GM12801 (cell line): ENCODE data around the gene PTOV1.

Experiments used
- TF ChIP-seq, protein P1 (sequence below): IDR thresholded peaks from one replicate; pipeline ENCODE4 v1.5.1; 2011; ENCODE audit warnings: control low read depth; ENCODE audit not compliant: insufficient read length; ENCODE audit errors: extremely low read depth

PTOV1 gene

DNA sequence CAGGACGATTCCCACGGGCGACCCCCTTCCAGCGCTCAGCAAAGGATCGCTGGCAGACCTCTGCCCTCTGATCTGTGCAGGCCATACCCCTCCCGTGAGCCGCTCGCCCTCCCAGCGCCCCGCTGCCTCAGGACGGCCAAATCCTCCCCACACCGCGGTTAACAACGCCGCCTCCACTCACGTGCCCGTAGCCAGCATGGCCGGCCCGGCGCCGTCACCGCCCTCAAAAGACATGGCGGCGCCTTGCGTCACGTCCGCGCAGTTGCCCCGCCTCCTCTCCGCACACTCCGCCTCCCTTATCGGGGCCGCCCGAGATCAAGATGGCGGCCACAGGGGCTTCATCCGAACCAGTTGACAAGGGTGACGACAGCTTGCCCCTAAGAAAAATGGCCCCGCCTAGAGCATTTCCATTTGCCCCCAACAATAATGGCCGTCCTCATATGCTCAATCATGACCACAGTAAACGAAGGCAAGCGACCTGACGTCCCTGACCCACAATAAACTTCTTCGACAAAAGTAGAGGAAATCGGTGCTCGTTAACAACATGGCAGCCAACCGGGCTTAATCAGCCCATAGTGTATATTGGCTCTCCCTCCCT lies 25.6 kb downstream of the PTOV1 start:
- TF ChIP-seq, protein P1, sequence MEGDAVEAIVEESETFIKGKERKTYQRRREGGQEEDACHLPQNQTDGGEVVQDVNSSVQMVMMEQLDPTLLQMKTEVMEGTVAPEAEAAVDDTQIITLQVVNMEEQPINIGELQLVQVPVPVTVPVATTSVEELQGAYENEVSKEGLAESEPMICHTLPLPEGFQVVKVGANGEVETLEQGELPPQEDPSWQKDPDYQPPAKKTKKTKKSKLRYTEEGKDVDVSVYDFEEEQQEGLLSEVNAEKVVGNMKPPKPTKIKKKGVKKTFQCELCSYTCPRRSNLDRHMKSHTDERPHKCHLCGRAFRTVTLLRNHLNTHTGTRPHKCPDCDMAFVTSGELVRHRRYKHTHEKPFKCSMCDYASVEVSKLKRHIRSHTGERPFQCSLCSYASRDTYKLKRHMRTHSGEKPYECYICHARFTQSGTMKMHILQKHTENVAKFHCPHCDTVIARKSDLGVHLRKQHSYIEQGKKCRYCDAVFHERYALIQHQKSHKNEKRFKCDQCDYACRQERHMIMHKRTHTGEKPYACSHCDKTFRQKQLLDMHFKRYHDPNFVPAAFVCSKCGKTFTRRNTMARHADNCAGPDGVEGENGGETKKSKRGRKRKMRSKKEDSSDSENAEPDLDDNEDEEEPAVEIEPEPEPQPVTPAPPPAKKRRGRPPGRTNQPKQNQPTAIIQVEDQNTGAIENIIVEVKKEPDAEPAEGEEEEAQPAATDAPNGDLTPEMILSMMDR, result no peak

DNA sequence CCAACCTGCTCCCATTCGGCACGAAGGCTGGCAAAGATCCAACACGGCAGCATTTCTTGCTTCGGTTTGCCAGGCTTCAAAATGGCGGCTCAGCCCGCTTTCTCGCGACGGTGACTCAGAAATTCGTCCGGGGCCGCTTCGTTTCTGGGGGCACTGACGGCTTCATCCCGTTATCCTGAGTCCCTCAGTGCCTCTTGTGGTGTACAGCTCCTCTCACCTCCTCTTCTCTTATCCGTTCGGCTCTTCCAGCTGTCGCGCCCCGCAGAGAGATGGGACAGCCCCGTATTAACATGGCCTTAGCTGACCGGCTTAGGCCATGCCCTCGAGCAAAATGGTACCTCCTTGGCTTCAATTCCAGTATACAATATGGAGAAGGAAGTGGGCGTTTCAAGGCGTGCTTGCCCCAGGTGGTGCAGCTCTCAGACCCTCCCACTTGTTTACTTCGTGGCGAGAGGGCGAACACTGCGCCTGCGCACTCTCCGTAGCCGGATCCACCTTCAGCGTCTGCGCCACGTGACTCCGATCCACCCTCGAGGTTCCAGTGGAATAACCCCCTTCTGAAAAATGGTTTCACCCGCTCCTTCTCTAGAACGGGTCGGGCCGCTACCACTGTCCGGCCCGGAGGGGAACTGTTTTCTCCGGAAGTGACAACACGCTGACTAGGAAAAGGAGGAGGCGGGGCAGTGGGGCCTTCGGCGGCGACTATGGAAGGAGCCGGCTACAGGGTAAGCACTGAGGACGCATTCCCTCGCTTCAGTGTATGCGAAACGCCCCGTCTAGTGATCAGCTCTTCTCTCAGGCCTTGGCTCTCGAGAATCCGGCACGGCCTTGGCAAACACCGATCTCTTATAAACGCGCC lies 26.3 kb downstream of the PTOV1 start, which contains the start of the genes AKT1S1 and TBC1D17:
AKT1S1 (minus strand) TSS at position 336 of the 859 bp plus-strand sequence. CDS start 4,060 bp downstream, outside the sequence.
TBC1D17 (plus strand) TSS at position 683 of the 859 bp plus-strand sequence; CDS start at position 705, 22 bp downstream.
- TF ChIP-seq, protein P1, result no peak

DNA sequence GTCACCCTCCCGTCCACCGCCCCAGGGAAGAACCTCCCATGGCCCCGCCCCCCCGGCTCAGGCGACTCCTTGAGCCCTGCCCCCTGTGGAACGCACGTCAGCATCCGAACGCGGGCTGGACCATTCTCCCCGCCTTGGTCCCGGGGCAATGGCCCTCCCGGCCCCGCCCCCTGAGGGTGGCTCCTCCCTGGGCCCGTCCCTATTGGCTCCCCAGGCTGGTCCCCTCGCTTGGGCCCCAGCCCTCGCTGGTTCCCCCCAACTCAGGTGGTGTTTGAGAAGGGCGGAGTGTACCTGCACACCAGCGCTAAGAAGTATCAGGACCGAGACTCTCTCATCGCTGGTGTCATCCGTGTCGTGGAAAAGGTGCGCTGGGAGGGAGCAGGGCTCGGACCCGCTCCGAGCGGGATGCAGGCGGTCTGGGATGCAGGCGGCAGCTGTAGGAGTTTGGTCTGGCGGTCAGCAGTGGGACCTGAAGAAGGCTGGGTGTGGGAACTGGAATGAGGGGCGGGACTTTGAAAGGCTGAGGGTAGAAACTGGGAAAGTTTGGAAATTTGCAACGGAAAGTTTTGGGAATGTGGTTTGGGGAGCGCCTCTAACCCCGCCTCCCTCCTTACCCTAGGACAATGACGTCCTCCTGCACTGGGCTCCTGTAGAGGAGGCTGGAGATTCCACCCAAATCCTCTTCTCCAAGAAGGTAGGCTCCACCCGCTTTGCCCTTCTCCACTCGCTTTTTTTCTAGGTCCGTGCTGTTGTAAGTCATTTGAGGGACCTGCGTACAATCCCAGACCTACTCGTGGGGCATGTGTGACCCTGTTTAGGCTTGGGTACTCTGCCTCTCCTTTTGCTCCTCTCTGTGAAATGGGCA lies 27.2 kb downstream of the PTOV1 start:
- TF ChIP-seq, protein P1, result no peak

DNA sequence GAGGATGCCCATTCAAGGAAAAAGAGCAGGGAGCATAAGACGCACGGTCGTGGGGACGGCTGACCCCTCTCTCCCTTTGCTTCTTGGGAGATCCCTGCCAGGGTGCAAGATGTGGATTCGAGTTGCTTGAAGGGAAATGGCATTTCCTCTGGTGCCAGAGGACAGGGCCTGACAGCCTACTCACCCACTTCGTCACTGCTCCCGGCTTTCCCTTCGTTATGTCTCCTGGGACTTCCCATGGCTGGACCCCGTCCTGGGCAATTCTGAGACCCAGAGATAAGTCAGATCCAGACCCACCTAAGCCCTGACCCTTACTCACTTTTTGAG lies 27.7 kb downstream of the PTOV1 start:
- TF ChIP-seq, protein P1, result no peak

DNA sequence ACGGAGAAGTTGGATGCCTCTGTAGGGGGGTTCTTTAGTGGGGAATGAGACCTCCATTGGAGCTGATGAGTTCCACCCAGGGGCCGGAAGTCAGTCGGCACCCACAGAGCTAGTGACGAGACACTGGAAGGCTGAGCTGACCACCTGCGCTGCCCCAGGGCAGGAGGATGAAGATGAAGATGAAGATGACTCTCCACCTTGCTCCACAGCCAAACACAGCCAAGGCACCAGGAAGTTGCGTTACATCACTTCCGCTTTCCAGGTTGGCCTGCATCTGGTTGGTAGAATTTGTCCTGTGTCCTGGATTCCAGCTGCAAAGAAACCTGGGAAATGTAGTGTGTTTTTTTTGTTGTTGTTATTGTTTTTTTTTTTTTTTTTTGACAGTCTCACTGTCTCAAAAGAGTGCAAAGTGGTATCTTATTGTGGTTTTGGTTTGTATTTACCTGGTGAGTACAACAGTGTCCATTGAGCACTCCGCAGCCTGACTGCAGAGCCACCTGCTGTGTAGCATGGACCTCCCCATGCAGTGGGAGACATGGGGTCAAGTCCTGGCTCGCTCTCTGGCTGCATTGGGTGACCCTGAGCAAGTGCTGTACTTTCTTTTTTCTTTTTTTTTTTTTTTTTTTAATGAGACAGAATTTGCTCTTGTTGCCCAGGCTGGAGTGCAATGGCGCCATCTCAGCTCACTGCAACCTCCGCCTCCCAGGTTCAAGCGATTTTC lies 28.4 kb downstream of the PTOV1 start:
- TF ChIP-seq, protein P1, result no peak

DNA sequence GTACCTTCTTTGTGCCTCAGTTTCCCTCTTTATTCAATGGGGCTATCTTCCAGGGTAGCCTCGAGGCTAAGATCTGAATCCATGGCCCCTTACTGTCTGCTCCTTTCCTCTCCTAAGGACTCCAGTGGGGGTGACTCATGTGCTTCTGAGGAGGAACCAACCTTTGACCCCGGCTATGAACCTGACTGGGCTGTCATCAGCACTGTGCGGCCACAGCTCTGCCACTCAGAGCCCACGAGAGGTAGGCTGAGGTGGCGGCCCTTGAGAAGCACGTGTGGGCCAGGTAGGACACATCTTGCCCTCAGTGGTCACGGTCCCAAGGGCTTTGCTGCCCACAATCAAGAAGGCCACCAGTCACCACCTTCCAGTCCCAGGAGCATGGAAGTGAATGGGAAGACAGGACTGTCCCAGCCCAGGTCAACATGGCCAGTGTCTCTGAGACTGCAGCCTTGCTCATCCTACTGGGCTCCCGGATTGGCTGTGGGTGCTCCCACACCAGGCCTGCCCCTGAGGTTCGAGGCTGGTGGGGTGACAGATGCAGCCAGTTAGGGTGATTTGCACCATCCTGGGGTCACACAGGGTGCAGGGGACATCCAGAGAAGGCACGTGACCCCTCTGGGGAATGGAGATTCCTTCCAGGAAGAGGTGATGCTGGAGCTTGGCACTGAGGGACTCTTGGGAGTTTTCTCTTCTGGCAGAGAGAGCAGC lies 29.4 kb downstream of the PTOV1 start:
- TF ChIP-seq, protein P1, result no peak
